ENCODE measurements around the gene ZMIZ1. TPM values are rescaled to one million over a fixed set of nuclear protein-coding genes. Genes with fewer than 3 reads are reported as not detected.

The ZMIZ1 gene
- total RNA-seq, 1 experiment from 2014 or later: 34.2 TPM

DNA sequence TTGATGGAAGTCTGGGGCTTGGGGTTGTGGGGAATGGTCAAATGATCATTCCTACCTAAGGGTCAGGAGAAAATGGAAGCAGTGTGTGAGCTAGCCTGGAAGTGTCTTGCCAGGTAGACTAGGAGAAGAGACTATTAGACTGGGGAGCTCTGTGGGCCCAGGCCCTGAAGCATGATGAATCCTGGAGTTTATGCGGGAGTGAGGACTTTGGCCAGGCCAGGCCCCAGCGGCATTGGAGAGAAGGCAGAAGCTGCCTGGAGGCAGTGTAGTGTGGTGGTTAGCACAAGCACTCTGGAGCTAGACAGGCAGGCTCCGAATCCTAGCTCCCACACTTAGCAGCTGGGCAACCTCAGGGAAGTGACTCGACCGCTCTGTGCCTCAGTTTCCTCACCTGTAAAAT lies 29.3 kb downstream of the ZMIZ1 start:
- in situ Hi-C loops (cut with HindIII; ENCODE audit: low pct_unique_long_range_greater_than_20kb, low sequenced_read_pairs): no loop called here
- H3K4me1 ChIP-seq (ENCODE audit: control insufficient read depth, insufficient read depth, low read length): peaks cover 58% of the 10 kb centered on the region
- H3K27me3 ChIP-seq (ENCODE audit: control insufficient read depth, insufficient read depth, low read length): no peaks in the 10 kb centered on the region
- ChIA-PET POLR2A (no interaction called here), CTCF (no interaction called here)
- ATAC-seq (no peak), DNase-seq (ENCODE audit: low read depth, low spot score) (no peak)
- H3K36me3 ChIP-seq (ENCODE audit: control insufficient read depth, insufficient read depth, low read length): no peaks in the 10 kb centered on the region
- intact Hi-C loops (cut with micrococcal nuclease; ENCODE audit: unreplicated experiment): no loop called here
- H3K27ac ChIP-seq (ENCODE audit: low read length): peak overlapping the region; percentile 4; the same call in 1 of the 2 replicates
- no peak overlapping the region for H3K4me3 ChIP-seq (ENCODE audit: low read depth in 2 of 2, low read length in 2 of 2)
- no peaks in the 10 kb centered on the region for H3K9me3 ChIP-seq (ENCODE audit: control insufficient read depth, insufficient read depth, low read depth, low read length)
- TF ChIP-seq CTCF (IDR thresholded peaks at IDR 0.05) (no peak), POLR2AphosphoS5 (IDR thresholded peaks at IDR 0.05; ENCODE audit: low read depth, low read length) (no peak), SIN3A (IDR thresholded peaks at IDR 0.05; ENCODE audit: borderline replicate concordance, insufficient read depth, low read depth, low read length) (no peak), TCF7L2 (IDR thresholded peaks at IDR 0.05; ENCODE audit: low read depth, low read length) (no peak)
- TF ChIP-seq, protein P1, sequence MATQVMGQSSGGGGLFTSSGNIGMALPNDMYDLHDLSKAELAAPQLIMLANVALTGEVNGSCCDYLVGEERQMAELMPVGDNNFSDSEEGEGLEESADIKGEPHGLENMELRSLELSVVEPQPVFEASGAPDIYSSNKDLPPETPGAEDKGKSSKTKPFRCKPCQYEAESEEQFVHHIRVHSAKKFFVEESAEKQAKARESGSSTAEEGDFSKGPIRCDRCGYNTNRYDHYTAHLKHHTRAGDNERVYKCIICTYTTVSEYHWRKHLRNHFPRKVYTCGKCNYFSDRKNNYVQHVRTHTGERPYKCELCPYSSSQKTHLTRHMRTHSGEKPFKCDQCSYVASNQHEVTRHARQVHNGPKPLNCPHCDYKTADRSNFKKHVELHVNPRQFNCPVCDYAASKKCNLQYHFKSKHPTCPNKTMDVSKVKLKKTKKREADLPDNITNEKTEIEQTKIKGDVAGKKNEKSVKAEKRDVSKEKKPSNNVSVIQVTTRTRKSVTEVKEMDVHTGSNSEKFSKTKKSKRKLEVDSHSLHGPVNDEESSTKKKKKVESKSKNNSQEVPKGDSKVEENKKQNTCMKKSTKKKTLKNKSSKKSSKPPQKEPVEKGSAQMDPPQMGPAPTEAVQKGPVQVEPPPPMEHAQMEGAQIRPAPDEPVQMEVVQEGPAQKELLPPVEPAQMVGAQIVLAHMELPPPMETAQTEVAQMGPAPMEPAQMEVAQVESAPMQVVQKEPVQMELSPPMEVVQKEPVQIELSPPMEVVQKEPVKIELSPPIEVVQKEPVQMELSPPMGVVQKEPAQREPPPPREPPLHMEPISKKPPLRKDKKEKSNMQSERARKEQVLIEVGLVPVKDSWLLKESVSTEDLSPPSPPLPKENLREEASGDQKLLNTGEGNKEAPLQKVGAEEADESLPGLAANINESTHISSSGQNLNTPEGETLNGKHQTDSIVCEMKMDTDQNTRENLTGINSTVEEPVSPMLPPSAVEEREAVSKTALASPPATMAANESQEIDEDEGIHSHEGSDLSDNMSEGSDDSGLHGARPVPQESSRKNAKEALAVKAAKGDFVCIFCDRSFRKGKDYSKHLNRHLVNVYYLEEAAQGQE (IDR thresholded peaks at IDR 0.05; ENCODE audit: insufficient read depth in 1 of 2, low read depth in 2 of 2, low read length in 1 of 2): no peak
- no TSS peak for BruUV-seq (replicated peaks)

- H3K36me3 ChIP-seq (ENCODE audit: control insufficient read depth, insufficient read depth, low read length): no peaks in the 10 kb centered on the region
- TF ChIP-seq TCF7L2 (IDR thresholded peaks at IDR 0.05; ENCODE audit: low read depth, low read length) (no peak), CTCF (IDR thresholded peaks at IDR 0.05) (no peak), SIN3A (IDR thresholded peaks at IDR 0.05; ENCODE audit: borderline replicate concordance, insufficient read depth, low read depth, low read length) (no peak), POLR2AphosphoS5 (IDR thresholded peaks at IDR 0.05; ENCODE audit: low read depth, low read length) (no peak)
- TF ChIP-seq, protein P1 (IDR thresholded peaks at IDR 0.05; ENCODE audit: insufficient read depth in 1 of 2, low read depth in 2 of 2, low read length in 1 of 2): no peak
- H3K4me1 ChIP-seq (ENCODE audit: control insufficient read depth, insufficient read depth, low read length): peaks cover 61% of the 10 kb centered on the region
- H3K4me3 ChIP-seq (ENCODE audit: low read depth in 2 of 2, low read length in 2 of 2): no peak overlapping the region
- no peak for DNase-seq (ENCODE audit: low read depth, low spot score)
- no peaks in the 10 kb centered on the region for H3K27me3 ChIP-seq (ENCODE audit: control insufficient read depth, insufficient read depth, low read length)
- CTCF ChIA-PET: no interaction called here
- ATAC-seq: no peak
- intact Hi-C loops (cut with micrococcal nuclease; ENCODE audit: unreplicated experiment): no loop called here
- in situ Hi-C loops (cut with HindIII; ENCODE audit: low pct_unique_long_range_greater_than_20kb, low sequenced_read_pairs): no loop called here
- H3K27ac ChIP-seq (ENCODE audit: low read length): no peak overlapping the region
- BruUV-seq (replicated peaks): no TSS peak
- H3K9me3 ChIP-seq (ENCODE audit: control insufficient read depth, insufficient read depth, low read depth, low read length): no peaks in the 10 kb centered on the region
- POLR2A ChIA-PET: no interaction called here
These were observed 29.8 kb downstream of the ZMIZ1 start for GRCh38 chr10:79098596-79099015.
